Esophagus (tissue), 2 donors: ENCODE data around the gene MESP2. TPM values are rescaled to one million over a fixed set of nuclear protein-coding genes. Genes with fewer than 3 reads are reported as not detected.
"Not testable (repeated sequence)": the region's sequence is repeated elsewhere in the genome, so short reads cannot be mapped to it uniquely, and the experiment has no call there.

Experiments
- H3K27ac ChIP-seq, 2 donors: one replicate each; pipeline ENCODE4 v1.5.1; 2013; ENCODE audit warnings: low read depth in 2 of 2, mild to moderate bottlenecking in 2 of 2, inconsistent platforms in 1 of 2, low read length in 1 of 2, moderate library complexity in 1 of 2
- H3K27me3 ChIP-seq, 2 donors: one replicate each; pipeline ENCODE4 v1.6.1; 2013; ENCODE audit warnings: low read length in 2 of 2, control low read depth in 1 of 2, mild to moderate bottlenecking in 1 of 2; ENCODE audit not compliant: insufficient read depth in 2 of 2, control insufficient read depth in 1 of 2
- H3K36me3 ChIP-seq, 2 donors: one replicate each; pipeline ENCODE4 v1.6.1; 2013; ENCODE audit warnings: low read length in 1 of 2; ENCODE audit not compliant: control insufficient read depth in 2 of 2, insufficient read depth in 2 of 2
- H3K4me1 ChIP-seq, 2 donors: one replicate each; pipeline ENCODE4 v1.6.1; 2013; ENCODE audit warnings: low read length in 1 of 2; ENCODE audit not compliant: control insufficient read depth in 2 of 2, insufficient read depth in 2 of 2
- H3K4me3 ChIP-seq, 2 donors: one replicate each; pipeline ENCODE4 v1.5.1; 2013; ENCODE audit warnings: low read length in 2 of 2, mild to moderate bottlenecking in 2 of 2, low read depth in 1 of 2, moderate library complexity in 1 of 2
- H3K9me3 ChIP-seq, 2 donors: one replicate each; pipeline ENCODE4 v1.6.1; 2013; ENCODE audit warnings: mild to moderate bottlenecking in 2 of 2, low read depth in 1 of 2, low read length in 1 of 2, moderate library complexity in 1 of 2; ENCODE audit not compliant: control insufficient read depth in 2 of 2, insufficient read depth in 1 of 2
- WGBS, 2 donors: extraction: QIAGEN DNeasy Blood & Tissue Kit; methylation state at CpG; one replicate each; pipeline ENCODE4 v1.1.7; 2013; 5-methylcytosine and 5-hydroxymethylcytosine counted together
- polyA plus RNA-seq, 2 donors: library from polyadenylated mRNA; stranded (reverse); fragments of 200-250 nt; gene quantifications; one replicate each; pipeline ENCODE4 v1.2.3, GENCODE V29; 2013
- donor health status: healthy with polysubstance abuse.
- donor health status: Bipolar disorder and iron deficiency.

The MESP2 gene
- polyA plus RNA-seq, 2 donors = 0.56 to 0.75 TPM

DNA sequence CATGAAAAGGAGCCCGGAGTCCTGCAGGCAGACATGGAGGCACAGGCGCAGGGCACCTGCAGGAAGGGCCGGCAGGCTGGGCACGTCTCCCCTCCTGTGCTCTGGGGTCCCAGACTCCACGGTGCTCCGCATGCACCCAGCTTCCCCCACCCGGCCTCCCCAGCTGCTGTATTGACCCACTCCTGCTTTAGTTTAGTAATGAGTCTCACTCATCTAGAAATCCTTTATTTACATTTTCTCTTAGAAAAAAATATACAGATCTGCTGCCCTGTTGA lies 8.5 kb downstream of the MESP2 start:
- Histone ChIP-seq H3K36me3 (no peaks in the 10 kb centered on the region), H3K4me3 (no peak overlapping the region), H3K9me3 (no peaks in the 10 kb centered on the region), H3K27me3 (no peaks in the 10 kb centered on the region), H3K4me1 (peaks cover 0 to 16% of the 10 kb centered on the region in 2 donors), H3K27ac (no peak overlapping the region)
- WGBS, 2 donors = 83 to 87% methylated on average over 7 of the region's 7 CpGs

DNA sequence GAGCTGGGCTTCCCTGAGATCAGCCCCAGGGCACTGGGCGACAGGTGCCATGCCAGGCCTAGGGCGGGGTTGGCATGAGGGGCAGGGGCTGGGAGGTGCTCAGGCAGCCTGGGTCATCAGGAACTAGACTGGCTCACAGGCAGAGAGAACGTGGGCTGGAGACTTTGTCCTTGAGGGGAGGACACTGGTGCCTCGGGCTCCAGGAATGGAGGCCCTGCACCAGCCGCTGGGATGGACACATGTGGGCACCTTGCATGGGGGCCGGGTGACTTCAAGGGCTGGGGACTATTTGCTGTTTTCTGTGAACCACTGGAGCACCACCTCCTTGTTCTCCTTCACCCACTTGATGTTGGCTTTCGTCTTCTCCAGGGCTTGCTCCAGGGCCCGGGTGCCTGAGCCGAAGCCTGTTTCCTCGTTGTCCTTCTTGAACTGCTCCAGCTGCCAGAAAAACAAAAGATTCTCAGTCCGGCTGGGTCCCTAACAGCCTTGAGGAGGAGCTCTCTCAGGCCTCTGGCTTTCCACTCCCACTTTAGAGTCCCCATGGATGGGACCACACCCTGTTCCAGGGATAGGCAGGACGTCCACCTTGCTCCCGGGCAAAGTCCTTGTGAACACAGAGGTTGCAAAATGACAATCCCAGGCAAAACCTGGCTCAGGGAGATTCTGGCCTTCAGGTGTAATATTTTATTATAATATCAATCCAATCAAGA lies 9.1 kb downstream of the MESP2 start:
- no peaks in the 10 kb centered on the region for H3K36me3 ChIP-seq
- 58 to 67% methylated on average over 13 of the region's 13 CpGs for WGBS, 2 donors
- H3K27ac ChIP-seq = no peak overlapping the region
- no peaks in the 10 kb centered on the region for H3K27me3 ChIP-seq
- no peak overlapping the region for H3K4me3 ChIP-seq
- no peaks in the 10 kb centered on the region for H3K9me3 ChIP-seq
- peaks cover 0 to 16% of the 10 kb centered on the region in 2 donors for H3K4me1 ChIP-seq

DNA sequence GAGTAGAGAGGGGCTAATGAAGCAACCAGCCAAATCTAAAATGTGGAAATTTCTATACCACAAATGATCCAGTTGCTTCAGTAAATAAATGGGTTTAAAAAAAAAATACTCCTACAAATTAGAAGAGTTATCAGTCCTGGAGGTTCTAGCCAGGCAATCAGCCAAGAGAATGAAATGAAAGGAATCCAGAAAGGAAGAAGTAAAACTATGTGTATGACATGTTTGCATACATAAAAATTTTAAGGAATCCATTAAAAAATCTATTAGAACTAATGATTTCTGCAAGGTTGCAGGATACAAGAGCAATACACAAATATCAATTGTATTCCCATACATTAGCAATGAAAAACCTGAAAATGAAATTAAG lies 9.6 kb downstream of the MESP2 start:
- no peaks in the 10 kb centered on the region for H3K9me3 ChIP-seq
- H3K27me3 ChIP-seq = no peaks in the 10 kb centered on the region
- no peak overlapping the region for H3K4me3 ChIP-seq
- H3K4me1 ChIP-seq = peaks cover 0 to 12% of the 10 kb centered on the region in 2 donors
- H3K36me3 ChIP-seq = no peaks in the 10 kb centered on the region
- H3K27ac ChIP-seq = no peak overlapping the region

DNA sequence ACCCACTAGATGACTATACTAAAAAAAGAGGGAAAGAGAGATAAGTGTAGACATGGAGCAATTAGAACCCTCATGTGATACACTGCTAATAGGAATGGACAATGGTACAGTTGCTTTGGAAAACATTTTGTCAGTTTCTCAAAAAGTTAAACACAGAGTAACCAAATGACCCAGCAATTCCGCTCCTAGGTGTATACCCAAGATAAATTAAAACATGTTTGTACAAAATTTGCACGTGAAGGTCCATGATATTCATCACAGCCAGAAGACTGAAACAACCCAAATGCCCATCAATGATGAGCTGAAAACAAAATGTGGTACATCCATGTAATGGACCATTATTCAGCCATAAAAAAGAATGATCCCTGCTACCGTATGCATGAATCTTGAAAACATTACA lies 11.8 kb downstream of the MESP2 start:
- Histone ChIP-seq H3K27me3 (no peaks in the 10 kb centered on the region), H3K36me3 (no peaks in the 10 kb centered on the region), H3K27ac (no peak overlapping the region), H3K9me3 (no peaks in the 10 kb centered on the region), H3K4me1 (peaks cover 0 to 6% of the 10 kb centered on the region in 2 donors), H3K4me3 (no peak overlapping the region)
- 86 to 94% methylated on average over 3 of the region's 3 CpGs for WGBS, 2 donors

DNA sequence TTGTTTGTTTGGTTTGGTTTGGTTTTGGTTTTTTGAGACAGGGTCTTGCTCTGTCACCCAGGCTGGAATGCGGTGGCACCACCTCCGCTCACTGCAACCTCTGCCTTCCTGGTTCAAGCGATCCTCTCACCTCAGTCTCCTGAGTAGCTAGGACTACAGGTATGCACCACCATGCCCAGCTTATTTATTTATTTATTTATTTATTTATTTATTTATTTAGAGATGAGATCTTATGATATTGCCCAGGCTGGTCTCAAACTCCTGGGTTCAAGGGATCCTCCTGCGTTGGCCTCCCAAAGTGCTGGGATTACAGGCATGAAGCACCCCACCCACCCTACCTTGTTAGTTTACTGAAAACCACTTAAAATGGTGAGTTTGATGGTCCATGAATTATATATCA lies 12.5 kb downstream of the MESP2 start:
- H3K9me3 ChIP-seq, H3K27ac ChIP-seq, H3K4me3 ChIP-seq, H3K27me3 ChIP-seq, H3K36me3 ChIP-seq, H3K4me1 ChIP-seq: not testable (repeated sequence)
- WGBS, 2 donors = 95 to 97% methylated on average over 4 of the region's 4 CpGs

DNA sequence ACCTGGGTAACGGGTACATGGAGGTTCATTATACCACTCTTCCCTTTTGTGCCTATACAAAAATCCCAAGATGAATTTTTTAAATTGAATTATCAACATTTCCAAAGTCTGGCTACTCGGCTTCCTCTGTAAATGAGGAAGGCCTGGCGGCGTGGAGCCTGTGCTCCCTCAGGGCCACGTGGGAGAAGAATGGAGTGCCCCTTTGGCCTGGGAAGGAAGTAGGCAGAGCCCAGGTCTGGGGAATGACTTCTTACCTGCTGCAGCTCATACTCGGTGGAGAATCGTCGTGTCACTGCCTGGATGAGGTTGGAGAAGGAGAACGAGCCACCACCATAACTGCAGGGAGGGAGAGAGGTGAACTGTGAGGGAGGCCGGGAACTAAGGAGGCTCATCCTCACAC lies 14.1 kb downstream of the MESP2 start:
- no peak overlapping the region for H3K27ac ChIP-seq
- no peaks in the 10 kb centered on the region for H3K27me3 ChIP-seq
- WGBS, 2 donors = 81 to 85% methylated on average over 10 of the region's 10 CpGs
- H3K9me3 ChIP-seq = no peaks in the 10 kb centered on the region
- no peaks in the 10 kb centered on the region for H3K36me3 ChIP-seq
- H3K4me3 ChIP-seq = no peak overlapping the region
- H3K4me1 ChIP-seq = peaks cover 0 to 6% of the 10 kb centered on the region in 2 donors

DNA sequence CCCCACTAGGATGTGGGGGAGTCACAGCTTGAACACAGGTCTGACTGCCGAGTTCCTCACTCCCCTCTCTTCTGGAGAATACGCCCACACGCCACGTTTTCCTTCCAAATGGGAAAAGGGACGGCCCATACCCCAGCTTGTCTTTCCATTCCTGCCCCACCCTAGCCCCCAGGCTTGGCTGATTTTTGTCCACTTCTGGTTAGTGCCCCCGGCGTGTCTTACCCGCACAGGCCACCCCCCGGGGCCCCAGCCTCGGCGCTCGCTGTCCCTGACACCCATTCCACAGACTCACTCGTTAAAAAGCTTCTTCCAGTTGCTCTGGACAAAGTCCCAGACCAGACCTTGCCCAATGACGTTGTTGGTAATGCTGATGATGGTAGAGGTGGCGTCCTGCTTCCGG lies 14.5 kb downstream of the MESP2 start:
- H3K4me1 ChIP-seq = peaks cover 0 to 4% of the 10 kb centered on the region in 2 donors
- no peaks in the 10 kb centered on the region for H3K9me3 ChIP-seq
- no peak overlapping the region for H3K27ac ChIP-seq
- H3K4me3 ChIP-seq = no peak overlapping the region
- no peaks in the 10 kb centered on the region for H3K27me3 ChIP-seq
- 88% methylated on average over 16 of the region's 16 CpGs for WGBS, 2 donors
- H3K36me3 ChIP-seq = no peaks in the 10 kb centered on the region

DNA sequence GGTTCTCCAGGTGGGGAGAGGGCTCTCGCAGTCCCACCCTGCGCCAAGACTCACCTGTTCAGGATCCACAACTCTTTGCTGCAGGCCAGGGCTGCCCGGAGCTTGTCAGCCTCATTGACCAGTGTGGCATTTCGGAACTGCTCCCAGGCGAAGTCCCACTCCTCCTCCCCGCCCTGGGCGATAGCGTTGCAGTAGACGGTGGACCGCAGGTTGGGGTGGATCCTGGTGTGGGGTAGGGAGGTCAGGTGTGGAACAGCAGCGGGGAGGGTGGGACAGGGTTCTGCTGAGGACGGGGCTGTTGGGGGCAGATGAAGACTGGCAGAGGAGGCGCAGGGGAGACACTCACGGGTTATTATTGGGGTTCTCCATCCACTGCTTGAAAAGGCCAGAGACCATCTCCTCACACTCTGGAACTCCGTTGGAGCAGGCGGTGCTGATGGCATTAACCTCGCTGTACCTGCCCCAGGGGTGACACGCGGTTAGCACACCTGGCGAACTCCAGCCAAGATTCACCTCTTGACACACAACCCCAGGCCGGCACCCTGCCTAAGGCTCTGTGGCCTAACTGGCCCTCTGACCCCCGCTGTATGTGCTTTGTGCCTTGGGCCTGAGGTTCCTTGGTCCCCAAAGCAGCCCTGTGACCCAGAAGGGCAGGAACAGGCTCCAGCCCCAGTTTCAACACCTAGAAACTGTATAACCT lies 16.1 kb downstream of the MESP2 start:
- no peaks in the 10 kb centered on the region for H3K27me3 ChIP-seq
- WGBS, 2 donors = 93 to 96% methylated on average over 22 of the region's 22 CpGs

DNA sequence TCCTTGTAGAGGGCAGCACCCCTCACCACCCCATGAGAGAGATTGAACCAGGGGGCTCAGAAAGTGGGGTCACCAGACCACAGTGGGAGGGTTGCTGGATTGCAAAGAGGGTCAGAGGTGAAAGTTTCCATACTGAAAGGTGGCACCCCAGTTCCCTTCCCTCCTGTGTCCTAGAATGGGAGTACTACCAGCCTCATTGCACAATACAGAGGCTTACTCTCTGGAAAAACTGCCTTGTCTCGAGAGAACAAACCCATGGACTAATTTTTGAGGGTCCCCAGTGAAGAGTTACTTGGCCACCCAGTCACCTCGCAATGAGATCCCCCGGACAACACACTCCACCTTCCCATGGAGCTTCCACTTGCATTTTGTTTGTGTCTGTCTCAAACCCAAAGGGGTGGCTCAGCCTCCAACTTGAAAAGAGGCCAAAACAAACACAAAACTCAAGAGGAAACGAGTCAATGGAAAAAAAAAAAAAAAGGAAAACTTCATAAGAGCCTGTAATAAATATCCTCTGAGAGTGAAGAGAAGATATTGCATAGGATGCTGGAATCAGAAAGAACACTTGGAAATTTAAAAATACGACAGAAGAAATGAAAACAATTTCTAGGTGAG lies 18.6 kb downstream of the MESP2 start:
- 26 to 31% methylated on average over 5 of the region's 5 CpGs for WGBS, 2 donors
- Histone ChIP-seq H3K9me3 (peaks cover 0 to 4% of the 10 kb centered on the region in 2 donors), H3K36me3 (no peaks in the 10 kb centered on the region), H3K27me3 (no peaks in the 10 kb centered on the region), H3K4me3 (no peak overlapping the region), H3K4me1 (peaks cover 0 to 4% of the 10 kb centered on the region in 2 donors), H3K27ac (no peak overlapping the region)

More for the DNA sequence above, 16.1 kb downstream of the MESP2 start:
- Histone ChIP-seq H3K9me3 (peaks cover 0 to 4% of the 10 kb centered on the region in 2 donors), H3K4me3 (no peak overlapping the region), H3K36me3 (no peaks in the 10 kb centered on the region), H3K27ac (no peak overlapping the region), H3K4me1 (peaks cover 0 to 4% of the 10 kb centered on the region in 2 donors)

DNA sequence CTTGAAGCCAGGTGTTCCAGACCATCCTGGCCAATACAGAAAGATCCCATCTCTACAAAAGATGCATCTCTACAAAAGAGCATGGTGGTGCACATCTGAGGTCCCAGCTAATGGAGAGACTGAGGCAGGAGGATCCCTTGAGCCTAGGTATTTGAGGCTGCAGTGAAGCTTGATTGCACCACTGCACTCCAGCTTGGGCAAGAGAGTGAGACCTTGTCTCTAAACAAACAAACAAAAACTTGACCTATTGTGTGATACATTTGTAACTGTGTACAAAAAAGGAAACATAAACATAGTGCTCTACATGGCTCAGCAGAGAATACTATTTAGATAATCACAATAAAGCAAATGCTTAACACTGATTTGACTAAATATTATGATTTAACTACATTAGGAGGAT lies 19.9 kb downstream of the MESP2 start:
- Histone ChIP-seq H3K27me3 (no peaks in the 10 kb centered on the region), H3K9me3 (peaks cover 0 to 4% of the 10 kb centered on the region in 2 donors), H3K4me3 (no peak overlapping the region), H3K27ac (no peak overlapping the region), H3K36me3 (no peaks in the 10 kb centered on the region), H3K4me1 (peaks cover 0 to 4% of the 10 kb centered on the region in 2 donors)
